Progenitor cell of endocrine pancreas (in vitro differentiated cells): Measurements from ENCODE around the gene HNRNPDL. TPM values are rescaled to one million over a fixed set of nuclear protein-coding genes. Genes with fewer than 3 reads are reported as not detected.
A peak's percentile ranks its signal among the peaks of the same experiment; 100 is the strongest.

Experiments used
- DNase-seq: peaks from one replicate; pipeline ENCODE4 v3.0.0; 2021; ENCODE audit warnings: low spot score; ENCODE audit not compliant: unreplicated experiment
- H3K27ac Mint-ChIP-seq: 2 replicates; pipeline ENCODE4 v1.8.0; 2021; ENCODE audit warnings: mild to moderate bottlenecking, moderate library complexity, mixed read lengths
- H3K27me3 Mint-ChIP-seq: 2 replicates; pipeline ENCODE4 v1.8.0; 2021; ENCODE audit warnings: mixed read lengths
- H3K36me3 Mint-ChIP-seq: 2 replicates; pipeline ENCODE4 v1.8.0; 2022; ENCODE audit warnings: mixed read lengths; ENCODE audit not compliant: insufficient read depth
- H3K4me1 Mint-ChIP-seq: 2 replicates; pipeline ENCODE4 v1.8.0; 2021; ENCODE audit warnings: low read depth, mixed read lengths
- H3K4me3 Mint-ChIP-seq: 2 replicates; pipeline ENCODE4 v1.8.0; 2021; ENCODE audit warnings: low read depth, mild to moderate bottlenecking, moderate library complexity, mixed read lengths
- H3K9me3 Mint-ChIP-seq: 2 replicates; pipeline ENCODE4 v1.8.0; 2021; ENCODE audit warnings: low read depth, mixed read lengths
- total RNA-seq: library from RNA; stranded (reverse); gene quantifications from 2 replicates; pipeline ENCODE4 v1.2.1, GENCODE V29; 2021
- TF ChIP-seq, protein P1 (sequence below): fragments of 200-600 bp; sonication (generic); IDR thresholded peaks from one replicate; pipeline ENCODE4 v1.5.0; 2021; ENCODE audit warnings: antibody characterized with exemption, mild to moderate bottlenecking; ENCODE audit not compliant: unreplicated experiment

HNRNPDL gene
- total RNA-seq, 1 donor from 2014 or later, result 549 TPM

DNA sequence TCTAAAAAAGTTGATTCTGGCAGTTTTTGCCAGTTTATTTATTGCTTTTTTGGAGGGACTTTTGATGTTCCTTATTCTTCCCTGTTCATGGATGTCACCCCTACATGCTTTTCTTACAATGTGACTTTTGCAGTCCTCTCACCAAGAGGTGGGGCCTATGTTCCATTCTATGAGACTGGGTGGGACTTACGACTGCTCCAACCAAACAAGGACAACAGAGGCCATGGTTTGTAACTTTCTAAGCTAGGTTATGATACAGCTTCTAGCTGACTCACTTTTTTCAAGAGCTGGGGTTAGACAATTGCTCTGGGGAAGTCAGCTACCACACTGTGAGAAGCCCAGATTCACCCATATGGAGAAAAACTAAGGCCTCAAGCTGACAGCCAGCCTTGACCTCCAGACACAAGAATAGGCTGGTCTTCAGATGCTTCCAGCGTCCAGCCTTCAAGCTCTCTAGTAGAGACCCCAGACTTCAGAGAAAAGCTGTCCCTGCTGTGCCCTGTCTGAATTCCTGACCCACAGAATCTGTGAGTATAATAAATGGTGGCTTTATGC lies 39.6 kb upstream of the HNRNPDL start:
- no peak overlapping the region for H3K27ac Mint-ChIP-seq
- no peaks in the 10 kb centered on the region for H3K27me3 Mint-ChIP-seq
- TF ChIP-seq, protein P1, sequence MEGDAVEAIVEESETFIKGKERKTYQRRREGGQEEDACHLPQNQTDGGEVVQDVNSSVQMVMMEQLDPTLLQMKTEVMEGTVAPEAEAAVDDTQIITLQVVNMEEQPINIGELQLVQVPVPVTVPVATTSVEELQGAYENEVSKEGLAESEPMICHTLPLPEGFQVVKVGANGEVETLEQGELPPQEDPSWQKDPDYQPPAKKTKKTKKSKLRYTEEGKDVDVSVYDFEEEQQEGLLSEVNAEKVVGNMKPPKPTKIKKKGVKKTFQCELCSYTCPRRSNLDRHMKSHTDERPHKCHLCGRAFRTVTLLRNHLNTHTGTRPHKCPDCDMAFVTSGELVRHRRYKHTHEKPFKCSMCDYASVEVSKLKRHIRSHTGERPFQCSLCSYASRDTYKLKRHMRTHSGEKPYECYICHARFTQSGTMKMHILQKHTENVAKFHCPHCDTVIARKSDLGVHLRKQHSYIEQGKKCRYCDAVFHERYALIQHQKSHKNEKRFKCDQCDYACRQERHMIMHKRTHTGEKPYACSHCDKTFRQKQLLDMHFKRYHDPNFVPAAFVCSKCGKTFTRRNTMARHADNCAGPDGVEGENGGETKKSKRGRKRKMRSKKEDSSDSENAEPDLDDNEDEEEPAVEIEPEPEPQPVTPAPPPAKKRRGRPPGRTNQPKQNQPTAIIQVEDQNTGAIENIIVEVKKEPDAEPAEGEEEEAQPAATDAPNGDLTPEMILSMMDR, result no peak
- no peak overlapping the region for H3K4me3 Mint-ChIP-seq
- peaks cover 4% of the 10 kb centered on the region for H3K9me3 Mint-ChIP-seq
- peaks cover 3% of the 10 kb centered on the region for H3K36me3 Mint-ChIP-seq
- DNase-seq, result no peak
- peaks cover 4% of the 10 kb centered on the region for H3K4me1 Mint-ChIP-seq

DNA sequence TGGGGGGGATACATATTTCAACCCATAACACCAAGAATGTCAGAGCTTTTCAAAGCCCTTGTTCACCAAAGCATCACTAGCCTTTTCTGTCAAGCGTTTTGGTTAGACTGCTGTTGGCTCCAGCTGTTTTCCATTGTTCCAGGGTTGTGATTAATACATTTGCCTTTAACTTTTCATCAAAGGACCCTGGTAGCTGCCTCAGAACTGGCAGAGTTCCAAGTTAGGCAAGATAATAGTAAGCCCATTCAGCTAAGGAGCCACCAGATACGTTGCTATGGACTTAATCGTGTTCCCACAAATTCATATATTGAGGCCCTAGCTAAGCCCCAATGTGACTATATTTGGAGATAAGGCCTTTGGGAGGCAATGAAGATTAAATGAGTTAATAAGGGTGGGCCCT lies 37.2 kb upstream of the HNRNPDL start:
- H3K4me3 Mint-ChIP-seq, result no peak overlapping the region
- peaks cover 7% of the 10 kb centered on the region for H3K36me3 Mint-ChIP-seq
- DNase-seq, result no peak
- TF ChIP-seq, protein P1, result no peak
- peaks cover 4% of the 10 kb centered on the region for H3K4me1 Mint-ChIP-seq
- H3K27ac Mint-ChIP-seq, result no peak overlapping the region
- H3K9me3 Mint-ChIP-seq, result peaks cover 4% of the 10 kb centered on the region
- H3K27me3 Mint-ChIP-seq, result no peaks in the 10 kb centered on the region

DNA sequence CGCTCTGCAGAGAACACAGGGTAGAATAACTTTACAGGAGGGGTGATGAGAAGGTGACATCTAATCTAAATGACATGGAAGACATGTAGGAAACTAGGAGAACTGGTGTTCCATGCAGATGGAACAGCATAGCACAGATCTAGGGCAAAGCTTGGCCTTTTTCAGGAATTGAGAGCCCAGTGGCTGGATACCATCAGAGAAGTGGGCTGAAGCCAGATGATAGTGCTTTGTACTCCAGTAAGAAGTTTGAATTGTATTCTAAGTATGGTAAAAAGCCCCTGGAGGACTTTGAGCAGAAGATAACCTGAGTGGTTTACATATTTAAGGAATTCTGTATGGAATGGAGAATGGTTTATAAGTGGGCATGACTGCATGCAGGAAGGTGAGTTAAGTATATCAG lies 33.0 kb upstream of the HNRNPDL start:
- Mint-ChIP-seq H3K27me3 (no peaks in the 10 kb centered on the region), H3K27ac (no peak overlapping the region), H3K36me3 (peaks cover 7% of the 10 kb centered on the region), H3K4me1 (peaks cover 4% of the 10 kb centered on the region), H3K4me3 (no peak overlapping the region), H3K9me3 (peaks cover under 1% of the 10 kb centered on the region)
- DNase-seq, result no peak
- TF ChIP-seq, protein P1, result no peak

DNA sequence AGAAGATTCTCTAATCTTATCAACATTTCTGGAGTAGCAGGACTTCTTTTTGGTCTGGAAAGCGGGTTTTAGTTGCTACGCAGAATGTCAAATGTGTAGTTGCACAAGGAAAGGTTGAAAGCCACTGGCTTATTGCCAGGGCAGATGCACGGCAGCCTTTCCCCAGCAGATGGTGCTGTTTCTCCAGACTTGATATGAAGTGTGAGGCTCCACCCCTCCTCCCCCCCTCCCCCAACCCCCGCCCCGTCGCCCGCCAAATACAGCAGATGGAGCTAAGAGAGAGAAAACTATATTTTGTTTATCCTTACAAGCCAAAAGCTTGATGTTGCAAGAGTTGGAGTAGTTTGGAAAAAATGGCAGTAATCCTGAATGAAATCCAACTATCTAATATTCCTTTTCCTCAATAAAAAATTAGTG lies 32.2 kb upstream of the HNRNPDL start:
- Mint-ChIP-seq H3K4me1 (peaks cover 4% of the 10 kb centered on the region), H3K9me3 (no peaks in the 10 kb centered on the region), H3K27me3 (no peaks in the 10 kb centered on the region), H3K4me3 (no peak overlapping the region), H3K36me3 (peaks cover 5% of the 10 kb centered on the region), H3K27ac (no peak overlapping the region)
- TF ChIP-seq, protein P1, result peak; percentile 89
- peak; percentile 77 for DNase-seq

DNA sequence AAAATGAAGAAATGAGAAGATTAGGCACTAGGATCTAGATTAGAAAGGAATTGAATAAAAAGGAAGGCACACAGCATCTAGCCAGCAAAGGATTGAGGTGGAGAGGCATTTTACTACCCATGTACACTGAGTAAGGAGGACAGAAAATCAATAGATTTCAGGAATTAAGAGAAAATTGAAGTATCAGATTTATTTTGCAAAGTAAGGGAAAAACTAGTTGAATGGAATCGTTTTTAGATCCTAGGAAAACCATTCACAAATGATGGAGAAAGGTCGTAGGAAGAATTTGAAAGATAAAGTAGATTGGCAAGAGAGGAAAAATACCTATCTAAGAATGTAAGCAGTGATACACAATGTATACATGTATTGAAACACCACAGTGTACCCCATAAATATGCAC lies 31.4 kb upstream of the HNRNPDL start:
- no peaks in the 10 kb centered on the region for H3K27me3 Mint-ChIP-seq
- H3K4me1 Mint-ChIP-seq, result peaks cover 4% of the 10 kb centered on the region
- TF ChIP-seq, protein P1, result no peak
- no peaks in the 10 kb centered on the region for H3K9me3 Mint-ChIP-seq
- DNase-seq, result no peak
- no peak overlapping the region for H3K4me3 Mint-ChIP-seq
- H3K27ac Mint-ChIP-seq, result no peak overlapping the region
- H3K36me3 Mint-ChIP-seq, result peaks cover 5% of the 10 kb centered on the region
